ENCODE measurements around the gene CDK9.
A peak's percentile ranks its signal among the peaks of the same experiment; 100 is the strongest.

The CDK9 gene

DNA sequence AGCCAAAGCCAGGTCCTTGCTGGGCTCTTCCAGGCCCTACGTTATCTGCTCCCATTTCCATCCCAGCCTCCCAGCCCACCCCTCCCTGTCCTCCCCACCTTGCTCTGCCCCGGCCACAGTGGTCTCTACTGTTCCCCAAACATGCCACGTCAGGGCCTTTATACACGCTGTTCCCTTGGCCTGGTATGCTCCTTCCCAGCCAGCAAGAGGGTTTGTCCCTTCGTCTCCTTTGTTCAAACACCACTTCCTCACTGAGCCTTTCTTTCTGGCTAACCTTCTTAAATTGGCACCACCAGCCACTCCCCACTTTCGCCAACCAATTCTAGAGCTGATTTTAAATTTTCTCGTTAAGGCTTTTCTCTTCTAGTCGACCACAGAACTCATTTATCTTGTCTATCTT, 17.1 kb upstream of the CDK9 start:
- no peaks in the 10 kb centered on the region for H3K27me3 ChIP-seq (ENCODE audit: insufficient read depth, poor library complexity, severe bottlenecking)
- no peak for DNase-seq (ENCODE audit: low read depth in 1 of 2, low spot score in 1 of 2)
- no peak overlapping the region for H3K27ac ChIP-seq (replicated peaks)
- TF ChIP-seq GABPA (IDR thresholded peaks at IDR 0.05; ENCODE audit: low read depth) (no peak), SPI1 (IDR thresholded peaks at IDR 0.05; ENCODE audit: borderline replicate concordance, low read depth) (peak; percentile 17; the same call in 1 of the 2 replicates)
- TF ChIP-seq, protein P1, sequence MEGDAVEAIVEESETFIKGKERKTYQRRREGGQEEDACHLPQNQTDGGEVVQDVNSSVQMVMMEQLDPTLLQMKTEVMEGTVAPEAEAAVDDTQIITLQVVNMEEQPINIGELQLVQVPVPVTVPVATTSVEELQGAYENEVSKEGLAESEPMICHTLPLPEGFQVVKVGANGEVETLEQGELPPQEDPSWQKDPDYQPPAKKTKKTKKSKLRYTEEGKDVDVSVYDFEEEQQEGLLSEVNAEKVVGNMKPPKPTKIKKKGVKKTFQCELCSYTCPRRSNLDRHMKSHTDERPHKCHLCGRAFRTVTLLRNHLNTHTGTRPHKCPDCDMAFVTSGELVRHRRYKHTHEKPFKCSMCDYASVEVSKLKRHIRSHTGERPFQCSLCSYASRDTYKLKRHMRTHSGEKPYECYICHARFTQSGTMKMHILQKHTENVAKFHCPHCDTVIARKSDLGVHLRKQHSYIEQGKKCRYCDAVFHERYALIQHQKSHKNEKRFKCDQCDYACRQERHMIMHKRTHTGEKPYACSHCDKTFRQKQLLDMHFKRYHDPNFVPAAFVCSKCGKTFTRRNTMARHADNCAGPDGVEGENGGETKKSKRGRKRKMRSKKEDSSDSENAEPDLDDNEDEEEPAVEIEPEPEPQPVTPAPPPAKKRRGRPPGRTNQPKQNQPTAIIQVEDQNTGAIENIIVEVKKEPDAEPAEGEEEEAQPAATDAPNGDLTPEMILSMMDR (IDR thresholded peaks at IDR 0.05; ENCODE audit: insufficient read depth, low read length), result no peak
- no peak overlapping the region for H3K4me3 ChIP-seq (replicated peaks; ENCODE audit: insufficient read depth, low read length)

DNA sequence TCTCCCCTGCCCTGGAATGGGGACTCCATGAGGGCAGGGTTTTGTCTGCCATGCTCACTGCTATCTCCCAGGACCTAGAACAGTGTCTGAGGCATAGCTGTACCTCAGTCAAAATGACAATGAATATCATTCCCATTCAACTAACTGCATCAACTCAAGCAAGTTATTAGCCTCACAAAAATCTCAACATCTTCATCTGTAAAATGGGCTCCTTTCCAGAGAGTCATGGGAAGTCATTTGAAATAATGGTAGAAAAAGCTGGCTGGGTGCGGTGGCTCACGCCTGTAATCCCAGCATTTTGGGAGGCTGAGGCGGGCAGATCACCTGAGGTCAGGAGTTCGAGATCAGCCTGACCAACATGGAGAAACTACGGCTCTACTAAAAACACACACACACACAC, 16.7 kb upstream of the CDK9 start:
- Histone ChIP-seq H3K27me3 (ENCODE audit: insufficient read depth, poor library complexity, severe bottlenecking) (no peaks in the 10 kb centered on the region), H3K27ac (replicated peaks) (no peak overlapping the region), H3K4me3 (replicated peaks; ENCODE audit: insufficient read depth, low read length) (no peak overlapping the region)
- TF ChIP-seq SPI1 (IDR thresholded peaks at IDR 0.05; ENCODE audit: borderline replicate concordance, low read depth) (no peak), REST (IDR thresholded peaks at IDR 0.05; ENCODE audit: insufficient replicate concordance, low read depth) (no peak), GABPA (IDR thresholded peaks at IDR 0.05; ENCODE audit: low read depth) (no peak), POLR2AphosphoS5 (IDR thresholded peaks at IDR 0.05; ENCODE audit: low read depth) (no peak)
- TF ChIP-seq, protein P1 (IDR thresholded peaks at IDR 0.05; ENCODE audit: insufficient read depth, low read length), result no peak
- DNase-seq (ENCODE audit: low read depth in 1 of 2, low spot score in 1 of 2), result no peak

GRCh38 chr9:127769929-127770582, 15.8 kb upstream of the CDK9 start:
- no peak for TF ChIP-seq GABPA (IDR thresholded peaks at IDR 0.05; ENCODE audit: low read depth)
- TF ChIP-seq SPI1 (IDR thresholded peaks at IDR 0.05; ENCODE audit: borderline replicate concordance, low read depth), result no peak
- no peak for TF ChIP-seq REST (IDR thresholded peaks at IDR 0.05; ENCODE audit: insufficient replicate concordance, low read depth)
- TF ChIP-seq, protein P1 (IDR thresholded peaks at IDR 0.05; ENCODE audit: insufficient read depth, low read length), result no peak
- no peak for TF ChIP-seq POLR2AphosphoS5 (IDR thresholded peaks at IDR 0.05; ENCODE audit: low read depth)
- peak overlapping the region; percentile 11 for H3K27ac ChIP-seq (replicated peaks)
- H3K4me3 ChIP-seq (replicated peaks; ENCODE audit: insufficient read depth, low read length), result no peak overlapping the region
- DNase-seq (ENCODE audit: low read depth in 1 of 2, low spot score in 1 of 2), result peak; percentile 52 to 79
- no peaks in the 10 kb centered on the region for H3K27me3 ChIP-seq (ENCODE audit: insufficient read depth, poor library complexity, severe bottlenecking)

DNA sequence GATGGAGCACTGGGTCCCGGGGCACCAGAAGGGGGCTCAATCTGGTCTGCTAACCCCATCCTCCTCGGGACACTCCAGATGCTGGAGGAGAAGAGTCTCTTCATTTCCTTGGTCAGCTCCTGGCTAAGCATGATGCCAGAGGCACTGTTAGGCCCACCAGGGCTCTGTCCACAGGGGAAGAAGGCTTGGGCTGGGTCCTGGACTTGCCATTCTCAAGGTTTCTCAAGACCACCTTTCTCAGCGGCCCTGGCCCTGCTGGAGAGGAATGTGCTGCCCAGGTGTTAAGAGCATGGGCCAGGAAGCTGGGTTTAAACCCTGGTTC, 15.3 kb upstream of the CDK9 start:
- no peak for DNase-seq (ENCODE audit: low read depth in 1 of 2, low spot score in 1 of 2)
- peak overlapping the region; percentile 54 for H3K4me3 ChIP-seq (replicated peaks; ENCODE audit: insufficient read depth, low read length)
- no peak for TF ChIP-seq GABPA (IDR thresholded peaks at IDR 0.05; ENCODE audit: low read depth)
- TF ChIP-seq, protein P1 (IDR thresholded peaks at IDR 0.05; ENCODE audit: insufficient read depth, low read length), result no peak
- TF ChIP-seq POLR2AphosphoS5 (IDR thresholded peaks at IDR 0.05; ENCODE audit: low read depth), result no peak
- TF ChIP-seq SPI1 (IDR thresholded peaks at IDR 0.05; ENCODE audit: borderline replicate concordance, low read depth), result no peak
- no peak for TF ChIP-seq REST (IDR thresholded peaks at IDR 0.05; ENCODE audit: insufficient replicate concordance, low read depth)
- no peak overlapping the region; the same call in 1 of the 2 replicates for H3K27ac ChIP-seq (replicated peaks)
- no peaks in the 10 kb centered on the region for H3K27me3 ChIP-seq (ENCODE audit: insufficient read depth, poor library complexity, severe bottlenecking)

Measured in HL-60 (cell line).